ENCODE results near the gene SLIT2. TPM values are rescaled to one million over a fixed set of nuclear protein-coding genes. Genes with fewer than 3 reads are reported as not detected.

The SLIT2 gene
- total RNA-seq, 1 donor from 2014 or later, result 25.2 TPM

- no peaks in the 10 kb centered on the region for H3K27me3 ChIP-seq
- TF ChIP-seq CTCF (IDR thresholded peaks at IDR 0.05), result no peak
- peak overlapping the region; percentile 69 to 83 for H3K27ac ChIP-seq
- peak overlapping the region in 1 of 2 donors; percentile 27 for H3K4me3 ChIP-seq
- no peaks in the 10 kb centered on the region for H3K9me3 ChIP-seq
- intact Hi-C loops (cut with DNase I), result no loop called here
- peaks cover 0 to 12% of the 10 kb centered on the region in 2 donors for H3K4me1 ChIP-seq
- DNase-seq (ENCODE audit: low spot score in 2 of 2), result no peak
- H3K36me3 ChIP-seq, result no peaks in the 10 kb centered on the region
Measured at GRCh38 chr4:20266215-20267082, 14.7 kb downstream of the SLIT2 start.

DNA sequence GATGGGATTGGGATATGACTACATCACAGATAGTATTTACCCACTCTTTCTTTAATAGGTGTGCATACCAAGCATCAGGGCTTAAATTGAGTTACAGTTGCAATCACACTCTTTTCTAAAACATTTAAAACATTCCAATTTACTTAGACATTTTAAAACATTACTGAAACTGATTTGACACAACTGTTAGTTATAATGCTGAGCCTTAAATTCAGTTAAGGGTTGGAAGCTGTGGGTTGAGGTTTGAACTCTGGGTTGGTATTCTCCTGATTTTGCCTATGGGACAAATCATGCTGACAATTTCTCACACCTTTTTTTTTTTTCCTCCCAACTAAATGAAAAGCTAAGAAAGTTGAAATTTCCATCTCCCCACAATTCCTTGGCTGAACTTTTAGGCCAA, 16.3 kb downstream of the SLIT2 start:
- intact Hi-C loops (cut with DNase I), result no loop called here
- H3K4me3 ChIP-seq, result no peak overlapping the region
- H3K27ac ChIP-seq, result peak overlapping the region; percentile 69 to 83
- DNase-seq (ENCODE audit: low spot score in 2 of 2), result no peak
- H3K36me3 ChIP-seq, result no peaks in the 10 kb centered on the region
- H3K4me1 ChIP-seq, result peaks cover 0 to 12% of the 10 kb centered on the region in 2 donors
- no peaks in the 10 kb centered on the region for H3K27me3 ChIP-seq
- H3K9me3 ChIP-seq, result no peaks in the 10 kb centered on the region
- no peak for TF ChIP-seq CTCF (IDR thresholded peaks at IDR 0.05)

GRCh38 chr4:20269320-20269719, 17.6 kb downstream of the SLIT2 start:
- intact Hi-C loops (cut with DNase I), result no loop called here
- Histone ChIP-seq H3K27me3 (no peaks in the 10 kb centered on the region), H3K4me3 (no peak overlapping the region), H3K4me1 (peaks cover 0 to 12% of the 10 kb centered on the region in 2 donors), H3K36me3 (no peaks in the 10 kb centered on the region), H3K27ac (peak overlapping the region; percentile 23 to 37), H3K9me3 (no peaks in the 10 kb centered on the region)
- no peak for TF ChIP-seq CTCF (IDR thresholded peaks at IDR 0.05)
- no peak for DNase-seq (ENCODE audit: low spot score in 2 of 2)

DNA sequence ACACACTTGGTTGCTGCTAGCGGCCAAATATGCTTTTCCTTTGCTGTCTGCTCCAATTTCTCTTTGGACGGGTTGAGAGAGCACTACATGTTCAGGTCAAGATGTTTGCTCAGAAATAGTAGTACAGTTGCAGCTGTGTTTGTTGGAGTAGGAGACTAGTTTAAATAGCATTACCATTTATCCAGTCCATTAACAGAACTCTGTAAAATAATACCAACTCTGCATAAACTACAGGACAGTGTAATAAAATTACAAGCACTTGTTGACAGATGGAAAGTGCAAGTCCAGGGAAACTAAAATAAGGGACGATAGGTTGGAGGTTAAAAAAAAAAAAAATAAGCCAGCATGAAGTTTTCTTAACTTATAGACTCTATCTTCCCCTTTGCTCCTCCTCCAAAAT, 20.2 kb downstream of the SLIT2 start:
- no peak for TF ChIP-seq CTCF (IDR thresholded peaks at IDR 0.05)
- intact Hi-C loops (cut with DNase I), result loop anchor here (2.0 kb wide), 1 partner anchor 19 kb away; no protein-coding TSS in a partner anchor
- no peak overlapping the region for H3K27ac ChIP-seq

DNA sequence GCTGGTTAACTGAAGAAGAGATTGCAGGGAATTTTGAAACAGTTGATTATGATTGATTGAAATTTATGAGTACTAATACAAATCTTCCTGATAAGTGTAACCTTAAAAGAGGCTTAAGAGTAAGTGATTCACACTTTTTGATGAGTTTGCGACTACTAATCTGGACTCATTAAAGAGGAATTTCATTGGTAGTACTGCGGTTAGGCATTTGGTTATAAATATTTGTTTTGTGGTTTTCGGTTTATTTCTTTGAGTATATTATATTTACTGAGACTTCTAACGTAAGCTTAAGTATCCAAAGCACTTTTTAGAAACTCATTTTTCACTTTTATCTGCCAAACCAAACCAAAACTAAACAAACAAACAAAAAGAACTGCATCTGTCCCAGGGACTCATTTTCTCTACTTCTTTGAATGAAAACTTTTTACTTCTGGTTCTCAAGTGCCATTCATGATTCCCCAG, 20.7 kb downstream of the SLIT2 start:
- no peak for DNase-seq (ENCODE audit: low spot score in 2 of 2)
- no peaks in the 10 kb centered on the region for H3K9me3 ChIP-seq
- no peak for TF ChIP-seq CTCF (IDR thresholded peaks at IDR 0.05)
- no peak overlapping the region for H3K4me3 ChIP-seq
- intact Hi-C loops (cut with DNase I), result loop anchor here (2.0 kb wide), 1 partner anchor 20 kb away; no protein-coding TSS in a partner anchor
- no peaks in the 10 kb centered on the region for H3K36me3 ChIP-seq
- no peaks in the 10 kb centered on the region for H3K27me3 ChIP-seq
- H3K4me1 ChIP-seq, result peaks cover 0 to 12% of the 10 kb centered on the region in 2 donors
- H3K27ac ChIP-seq, result no peak overlapping the region

More for the DNA sequence above, 20.2 kb downstream of the SLIT2 start:
- no peaks in the 10 kb centered on the region for H3K9me3 ChIP-seq
- H3K4me3 ChIP-seq, result no peak overlapping the region
- peaks cover 0 to 12% of the 10 kb centered on the region in 2 donors for H3K4me1 ChIP-seq
- H3K36me3 ChIP-seq, result no peaks in the 10 kb centered on the region
- no peak for DNase-seq (ENCODE audit: low spot score in 2 of 2)
- H3K27me3 ChIP-seq, result no peaks in the 10 kb centered on the region

All from ascending aorta (tissue), 2 donors.